Body of pancreas (tissue), 4 donors: ENCODE measurements around the gene MDM1.

Experiments
- CTCF ChIP-seq, 7 experiments: fragments of 450-650 bp in 4 of 7; fragments of 200-600 bp in 3 of 7; sonication (generic) in 3 of 7; IDR thresholded peaks; one replicate each; pipeline ENCODE4 v1.5.1; 2016 to 2019; ENCODE audit warnings: antibody characterized with exemption in 7 of 7
- POLR2A ChIP-seq, 3 donors: fragments of 450-650 bp; IDR thresholded peaks; one replicate each; pipeline ENCODE4 v1.6.1; 2016; ENCODE audit warnings: antibody characterized with exemption in 3 of 3, mild to moderate bottlenecking in 2 of 3

DNA sequence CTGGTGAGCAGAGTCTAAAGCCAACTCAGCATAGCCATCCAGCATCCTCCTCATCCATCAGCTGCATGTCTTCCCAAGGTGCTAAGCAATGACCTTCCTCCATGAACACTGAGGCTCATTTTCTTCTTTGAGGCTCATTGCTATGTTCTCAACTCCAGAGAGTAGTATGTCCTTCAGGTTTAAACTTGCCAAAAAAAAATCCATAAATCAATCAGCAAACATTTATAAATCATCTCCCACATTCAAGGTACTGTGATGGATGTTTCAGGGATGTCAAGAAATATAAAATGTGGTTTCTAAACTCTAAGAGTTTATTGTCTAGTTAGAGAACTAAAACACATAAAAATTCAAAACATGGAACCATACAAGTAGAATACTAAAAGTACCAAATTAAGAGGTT is 29.8 kb upstream of the MDM1 start:
- TF ChIP-seq CTCF (IDR thresholded peaks at IDR 0.05), result no peak
- no peak for TF ChIP-seq POLR2A (IDR thresholded peaks at IDR 0.05)
